CD4-positive, alpha-beta T cell treated with Interleukin-6 at 100 ng/mL for 8 hours (primary cell): ENCODE data around the gene SHKBP1.
"Not testable (repeated sequence)": the region's sequence is repeated elsewhere in the genome, so short reads cannot be mapped to it uniquely, and the experiment has no call there.

ENCODE experiments used
- DNase-seq: peaks from one replicate; pipeline ENCODE4 v3.0.0-alpha.2; 2020; ENCODE audit warnings: mixed read lengths, low spot score

SHKBP1 gene

GRCh38 chr19:40585241-40585981, 8.7 kb downstream of the SHKBP1 start:
- DNase-seq = no peak

- no peak for DNase-seq
Measured at GRCh38 chr19:40585982-40586422, 9.3 kb downstream of the SHKBP1 start.

GRCh38 chr19:40586611-40587010, 9.9 kb downstream of the SHKBP1 start:
- no peak for DNase-seq

DNA sequence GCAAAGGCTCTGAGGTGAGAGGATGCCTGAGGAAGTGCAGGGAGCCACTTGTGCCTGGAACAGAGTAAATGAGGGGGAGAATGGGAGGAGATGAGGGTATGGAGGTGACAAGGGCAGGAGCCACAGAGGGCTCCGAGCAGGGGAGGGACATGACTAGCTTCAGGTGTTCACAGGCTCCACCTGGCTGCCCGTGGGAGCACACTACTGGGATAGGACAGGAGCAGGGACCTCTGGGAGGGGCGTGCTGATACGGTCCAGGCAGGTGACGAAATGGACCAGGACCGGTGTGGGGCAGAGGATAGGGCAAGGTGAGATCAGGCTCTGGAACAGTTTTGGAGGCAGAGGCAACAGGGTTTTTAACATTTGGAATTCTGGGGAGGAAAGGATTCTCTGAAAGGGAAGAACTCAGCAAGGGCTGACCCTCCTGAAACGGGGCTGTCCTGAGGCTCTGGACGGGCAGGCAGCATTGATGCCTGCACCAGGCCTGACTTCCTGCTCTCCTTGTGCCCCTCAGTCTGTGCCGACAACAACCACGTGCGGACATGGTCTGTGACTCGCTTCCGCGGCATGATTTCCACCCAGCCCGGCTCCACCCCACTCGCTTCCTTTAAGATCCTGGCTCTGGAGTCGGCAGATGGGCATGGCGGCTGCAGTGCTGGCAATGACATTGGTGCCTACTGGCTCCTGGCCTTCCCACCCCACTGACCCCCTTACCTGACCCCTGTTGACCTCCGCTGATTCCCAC, 11.6 kb downstream of the SHKBP1 start:
- DNase-seq = no peak

GRCh38 chr19:40588926-40589569, 12.4 kb downstream of the SHKBP1 start:
- no peak for DNase-seq

DNA sequence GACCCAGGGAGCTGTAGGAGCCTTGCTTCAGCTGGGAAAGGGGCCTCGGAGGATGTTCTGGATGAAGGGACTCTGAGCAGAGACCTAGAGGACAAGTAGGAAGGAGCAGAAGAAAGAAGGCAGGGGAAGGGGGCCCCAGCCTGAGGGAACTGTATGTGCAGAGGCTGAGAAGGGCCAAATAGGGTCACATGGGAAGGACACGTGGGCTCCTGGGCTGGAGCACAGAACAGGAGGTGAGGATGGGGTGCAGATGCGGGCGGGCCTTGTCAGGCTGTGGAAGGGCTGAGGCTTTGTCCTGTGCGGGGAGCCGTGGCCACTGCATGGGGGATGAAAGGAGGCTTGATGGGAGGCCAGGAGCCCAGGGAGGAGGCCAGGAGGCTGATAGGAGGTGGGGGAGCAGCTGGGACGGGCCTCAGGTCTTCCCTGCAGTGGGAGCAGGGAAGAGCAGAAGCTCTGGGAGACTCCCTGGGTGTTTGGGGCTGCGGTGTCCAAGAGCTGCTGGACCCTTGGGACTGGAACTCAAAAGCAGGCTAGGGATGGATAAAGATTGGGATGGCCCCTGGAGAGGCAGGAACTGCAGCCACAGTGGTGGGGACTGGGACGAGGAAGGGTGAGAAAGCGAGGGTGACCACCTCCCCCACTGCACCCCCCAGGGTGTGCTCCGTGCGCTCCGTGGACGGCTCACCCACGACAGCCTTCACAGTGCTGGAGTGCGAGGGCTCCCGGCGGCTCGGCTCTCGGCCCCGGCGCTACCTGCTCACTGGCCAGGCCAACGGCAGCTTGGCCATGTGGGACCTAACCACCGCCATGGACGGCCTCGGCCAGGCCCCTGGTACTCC, 13.1 kb downstream of the SHKBP1 start:
- DNase-seq = no peak

GRCh38 chr19:40590464-40591265, 14.0 kb downstream of the SHKBP1 start:
- no peak for DNase-seq

GRCh38 chr19:40591724-40592123, 15.1 kb downstream of the SHKBP1 start:
- DNase-seq = not testable (repeated sequence)

GRCh38 chr19:40592170-40592569, 15.5 kb downstream of the SHKBP1 start:
- DNase-seq = no peak

- DNase-seq = no peak
Measured at GRCh38 chr19:40594255-40594654, 17.6 kb downstream of the SHKBP1 start.

DNA sequence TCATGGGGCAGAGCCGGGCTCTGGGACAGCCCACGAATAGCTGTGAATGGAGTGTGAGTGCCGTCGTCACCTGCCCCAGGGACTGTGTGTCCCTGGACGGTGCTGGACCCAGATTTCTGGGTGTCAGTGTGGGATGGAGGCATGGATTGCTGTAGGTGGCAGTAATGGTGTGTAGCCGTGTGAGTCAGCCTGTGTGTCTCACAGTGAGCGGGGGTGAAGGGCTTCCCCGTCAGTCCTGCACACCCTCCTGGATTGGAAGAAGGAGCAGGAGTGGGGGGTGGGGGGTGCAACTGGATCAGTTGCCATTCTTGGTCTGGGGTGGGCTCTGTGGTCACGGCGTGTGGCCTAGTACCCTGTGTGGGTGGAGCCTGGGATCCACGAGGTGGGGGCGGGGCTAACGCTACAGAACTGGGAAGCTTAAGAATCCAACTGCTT, 18.0 kb downstream of the SHKBP1 start:
- no peak for DNase-seq

DNA sequence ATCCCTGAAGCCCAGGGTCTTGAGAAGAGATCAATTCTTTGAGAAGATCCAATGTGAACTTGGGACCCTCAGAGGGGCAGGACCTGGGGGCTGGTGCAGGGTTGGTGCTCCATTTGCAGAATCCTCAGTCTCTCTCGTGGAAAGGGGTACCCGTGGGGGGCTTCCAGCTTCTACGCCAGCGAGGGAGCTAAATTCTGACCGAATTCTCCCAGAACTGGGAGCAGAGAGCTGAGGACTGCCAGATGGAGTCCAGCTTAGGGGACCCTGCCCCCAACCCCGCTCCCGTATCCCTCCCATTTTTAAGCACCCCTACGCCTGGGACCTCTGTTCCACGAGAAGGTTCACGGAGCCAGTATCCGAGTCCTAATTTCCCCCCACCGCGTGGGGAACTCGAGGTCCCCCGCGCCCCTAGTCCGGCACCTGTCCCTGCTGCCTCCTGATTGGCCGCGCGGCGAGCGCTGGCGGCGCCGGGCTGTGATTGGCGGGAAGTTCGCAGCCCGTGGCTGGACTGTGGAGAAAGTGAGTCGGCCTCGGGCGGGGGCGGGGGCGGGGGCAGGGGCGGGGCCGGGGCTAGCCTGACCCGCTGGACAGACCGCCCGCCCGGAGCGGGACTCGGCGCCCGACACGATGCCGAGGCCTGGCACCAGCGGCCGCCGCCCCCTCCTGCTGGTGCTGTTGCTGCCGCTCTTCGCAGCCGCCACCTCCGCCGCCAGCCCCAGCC, 20.1 kb downstream of the SHKBP1 start:
- DNase-seq = no peak

DNA sequence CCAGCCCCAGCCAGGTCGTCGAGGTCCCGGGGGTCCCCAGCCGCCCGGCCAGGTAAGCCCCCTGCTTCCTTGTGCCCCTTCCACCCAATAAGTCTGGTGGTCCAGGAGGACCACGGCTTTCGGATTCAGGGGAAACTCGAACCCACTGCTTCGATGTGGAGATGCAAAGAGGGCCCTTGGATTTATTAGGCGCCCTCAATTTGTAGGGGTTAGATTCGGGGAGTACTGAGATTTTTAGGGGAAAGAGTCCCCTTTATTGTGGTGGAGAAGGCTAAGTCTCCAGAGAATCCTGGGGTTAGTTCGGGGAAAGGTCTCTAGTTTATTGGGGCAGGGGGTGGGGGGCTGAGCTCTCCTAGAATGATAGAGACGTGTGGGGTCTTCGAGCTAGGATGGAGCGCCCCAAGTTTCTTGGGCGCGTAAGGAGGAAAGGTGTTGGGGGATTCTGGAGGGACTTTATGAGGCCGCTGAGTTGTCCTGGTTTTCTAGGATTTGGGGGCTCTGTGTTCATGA, 20.7 kb downstream of the SHKBP1 start:
- no peak for DNase-seq

DNA sequence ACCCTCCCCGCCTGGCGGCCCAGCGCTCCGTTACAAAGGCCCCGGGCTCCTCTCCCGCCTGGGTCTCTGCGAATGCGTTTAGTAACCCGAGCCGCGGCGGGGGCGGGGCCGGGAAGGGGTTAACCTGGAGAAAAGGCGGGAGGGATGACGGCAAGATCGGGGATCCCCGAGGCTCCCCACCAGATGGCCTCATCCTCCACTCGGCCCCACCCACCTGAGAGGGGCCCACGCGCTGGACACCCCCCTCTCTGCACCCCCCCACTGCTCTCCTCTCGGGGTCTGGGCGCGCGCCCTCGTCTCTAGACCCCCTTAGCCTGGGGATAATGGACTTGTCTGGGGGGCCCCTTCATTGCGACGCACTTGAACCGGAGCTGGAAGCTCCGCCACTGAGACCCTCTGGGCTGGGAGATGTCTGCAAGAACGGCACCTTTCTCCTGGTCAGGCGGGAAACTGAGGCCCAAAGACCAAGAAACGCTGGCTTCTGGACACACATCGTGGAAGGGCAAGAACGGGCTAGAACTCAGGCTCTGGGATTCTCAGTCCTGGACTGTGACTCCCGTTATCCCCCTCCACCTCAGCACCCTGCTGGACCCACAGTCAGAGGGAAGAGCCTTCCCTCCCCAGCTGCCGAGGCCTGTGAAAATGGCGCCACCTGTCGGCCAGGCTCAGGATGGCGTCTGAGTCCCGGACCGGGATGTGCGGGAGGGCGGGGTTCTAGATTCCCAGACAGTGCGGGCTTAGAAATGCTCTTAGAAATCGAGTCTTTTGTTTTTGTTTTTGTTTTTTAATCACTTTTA, 21.6 kb downstream of the SHKBP1 start:
- peak; percentile 76 for DNase-seq

- DNase-seq = no peak
Measured at GRCh38 chr19:40598918-40599307, 22.2 kb downstream of the SHKBP1 start.

- no peak for DNase-seq
Measured at GRCh38 chr19:40599331-40599901, 22.7 kb downstream of the SHKBP1 start.

DNA sequence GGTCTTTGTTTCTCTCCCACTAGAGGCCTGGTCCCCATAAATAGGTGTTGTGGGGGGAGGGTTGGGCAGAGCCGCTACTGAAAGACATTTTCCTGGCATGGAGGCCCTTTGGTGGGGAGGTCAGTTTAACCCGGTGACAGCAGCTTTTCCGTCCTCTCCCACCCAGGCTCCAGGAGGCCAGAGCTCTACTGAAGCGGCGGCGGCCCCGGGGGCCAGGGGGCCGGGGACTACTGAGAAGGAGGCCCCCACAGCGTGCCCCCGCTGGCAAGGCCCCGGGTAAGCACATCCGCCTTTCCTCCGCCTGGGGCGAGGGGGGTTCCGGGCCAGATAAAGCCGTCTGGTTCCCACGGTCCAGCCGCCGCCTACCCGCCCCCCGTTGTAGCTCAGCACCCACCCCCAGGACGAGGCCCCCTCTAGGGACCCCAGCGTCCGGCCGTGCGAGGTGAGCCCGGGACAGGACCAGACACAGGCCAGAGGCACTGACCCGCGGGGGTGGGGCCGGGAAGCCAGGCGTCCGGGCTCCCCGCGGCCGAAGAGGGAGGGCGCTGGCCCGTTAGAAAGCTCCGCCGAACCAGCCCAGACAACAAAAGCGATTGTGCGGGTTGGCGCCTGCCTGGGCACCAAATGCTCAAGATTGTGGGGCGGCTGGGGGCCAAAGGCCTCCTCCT, 23.4 kb downstream of the SHKBP1 start:
- DNase-seq = no peak

- DNase-seq = no peak
Measured at GRCh38 chr19:40600570-40601133, 24.0 kb downstream of the SHKBP1 start.
